WERI-Rb-1 (cell line): ENCODE data around the gene LRAT.

Experiments
- DNase-seq: peaks from one replicate; pipeline ENCODE4 v3.0.0-alpha.2; 2020
- H3K27ac ChIP-seq: fragments of 250-450 bp; sonication (Bioruptor Pico); 2 replicates; pipeline ENCODE4 v1.5.1; 2020; ENCODE audit warnings: mild to moderate bottlenecking, moderate library complexity
- H3K27me3 ChIP-seq: fragments of 250-450 bp; sonication (Bioruptor Pico); 2 replicates; pipeline ENCODE4 v1.5.1; 2021; ENCODE audit warnings: mild to moderate bottlenecking, low read depth, moderate library complexity; ENCODE audit not compliant: insufficient read depth, severe bottlenecking
- H3K36me3 ChIP-seq: fragments of 250-450 bp; sonication (Bioruptor Pico); 2 replicates; pipeline ENCODE4 v1.5.1; 2020; ENCODE audit warnings: mild to moderate bottlenecking, moderate library complexity
- H3K4me3 ChIP-seq: 2 replicates; pipeline ENCODE4 v1.5.1; 2011; ENCODE audit warnings: low read depth, mild to moderate bottlenecking, control low read depth, low read length
- H3K9me3 ChIP-seq: fragments of 250-450 bp; sonication (Bioruptor Pico); 2 replicates; pipeline ENCODE4 v1.5.1; 2021; ENCODE audit warnings: mild to moderate bottlenecking, moderate library complexity; ENCODE audit not compliant: severe bottlenecking
- CTCF ChIP-seq: IDR thresholded peaks from 2 replicates; pipeline ENCODE4 v1.5.1; 2011; ENCODE audit warnings: low read depth, mild to moderate bottlenecking, control low read depth, inconsistent platforms, low read length

LRAT gene

GRCh38 chr4:154743683-154744340 is at the start of gene LRAT:
TSS of gene LRAT (plus strand) at chr4:154744000. CDS start at chr4:154744327, 327 bp downstream.
- no peaks in the 10 kb centered on the region for H3K27me3 ChIP-seq
- H3K27ac ChIP-seq, result no peak within 1 kb of the TSS
- TF ChIP-seq CTCF, result peak; percentile 39
- H3K36me3 ChIP-seq, result no peaks in the 10 kb centered on the region
- H3K9me3 ChIP-seq, result no peaks in the 10 kb centered on the region
- DNase-seq, result peak; percentile 87
- H3K4me3 ChIP-seq, result peak within 1 kb of the TSS; percentile 60

- DNase-seq, result no peak
- Histone ChIP-seq H3K9me3 (no peaks in the 10 kb centered on the region), H3K36me3 (no peaks in the 10 kb centered on the region), H3K27me3 (no peaks in the 10 kb centered on the region), H3K27ac (no peak overlapping the region), H3K4me3 (no peak overlapping the region)
- no peak for TF ChIP-seq CTCF
Observed at GRCh38 chr4:154707877-154708276, 35.9 kb upstream of the LRAT start.

GRCh38 chr4:154709550-154709949 is 34.2 kb upstream of the LRAT start:
- H3K36me3 ChIP-seq, result no peaks in the 10 kb centered on the region
- TF ChIP-seq CTCF, result no peak
- H3K27ac ChIP-seq, result no peak overlapping the region
- no peak for DNase-seq
- H3K4me3 ChIP-seq, result no peak overlapping the region
- no peaks in the 10 kb centered on the region for H3K27me3 ChIP-seq
- no peaks in the 10 kb centered on the region for H3K9me3 ChIP-seq

- TF ChIP-seq CTCF, result no peak
- DNase-seq, result no peak
- H3K4me3 ChIP-seq, result no peak overlapping the region
- H3K27ac ChIP-seq, result no peak overlapping the region
- no peaks in the 10 kb centered on the region for H3K36me3 ChIP-seq
- no peaks in the 10 kb centered on the region for H3K9me3 ChIP-seq
- no peaks in the 10 kb centered on the region for H3K27me3 ChIP-seq
Observed at GRCh38 chr4:154711522-154711921, 32.3 kb upstream of the LRAT start.

- no peak for TF ChIP-seq CTCF
- no peak for DNase-seq
Observed at GRCh38 chr4:154714339-154715040, 29.3 kb upstream of the LRAT start.

More at GRCh38 chr4:154714339-154715040, 29.3 kb upstream of the LRAT start:
- Histone ChIP-seq H3K27me3 (no peaks in the 10 kb centered on the region), H3K27ac (no peak overlapping the region), H3K9me3 (no peaks in the 10 kb centered on the region), H3K4me3 (no peak overlapping the region), H3K36me3 (no peaks in the 10 kb centered on the region)
